Stimulated activated CD4-positive, alpha-beta T cell treated with anti-CD3 and anti-CD28 coated beads, Interleukin-12 subunit alpha, Interleukin-12 subunit beta, amount 100 ng/mL, for 48 hours (primary cell): Measurements from ENCODE around the gene HCFC1R1.
"Not testable (repeated sequence)": the region's sequence is repeated elsewhere in the genome, so short reads cannot be mapped to it uniquely, and the experiment has no call there.

Experiments used
- DNase-seq, 3 donors: peaks; one replicate each; pipeline ENCODE4 v3.0.0-alpha.2; 2020; ENCODE audit warnings: low read depth in 2 of 3, low spot score in 1 of 3

The HCFC1R1 gene

GRCh38 chr16:3057181-3058138, 33.7 kb upstream of the HCFC1R1 start:
- DNase-seq: no peak

- no peak for DNase-seq
These were observed 32.8 kb upstream of the HCFC1R1 start for GRCh38 chr16:3056336-3057180.

- not testable (repeated sequence) for DNase-seq
These were observed 32.0 kb upstream of the HCFC1R1 start for GRCh38 chr16:3055734-3056115.

- DNase-seq: no peak
These were observed 31.4 kb upstream of the HCFC1R1 start for GRCh38 chr16:3054965-3055733.

- not testable (repeated sequence) for DNase-seq
These were observed 29.6 kb upstream of the HCFC1R1 start for GRCh38 chr16:3053330-3053710.

GRCh38 chr16:3052571-3053329, 29.0 kb upstream of the HCFC1R1 start:
- not testable (repeated sequence) for DNase-seq

GRCh38 chr16:3051494-3051893, 27.8 kb upstream of the HCFC1R1 start:
- no peak for DNase-seq

GRCh38 chr16:3051009-3051408, 27.3 kb upstream of the HCFC1R1 start:
- DNase-seq: no peak

- no peak for DNase-seq
These were observed 26.7 kb upstream of the HCFC1R1 start for GRCh38 chr16:3050487-3050886.

DNA sequence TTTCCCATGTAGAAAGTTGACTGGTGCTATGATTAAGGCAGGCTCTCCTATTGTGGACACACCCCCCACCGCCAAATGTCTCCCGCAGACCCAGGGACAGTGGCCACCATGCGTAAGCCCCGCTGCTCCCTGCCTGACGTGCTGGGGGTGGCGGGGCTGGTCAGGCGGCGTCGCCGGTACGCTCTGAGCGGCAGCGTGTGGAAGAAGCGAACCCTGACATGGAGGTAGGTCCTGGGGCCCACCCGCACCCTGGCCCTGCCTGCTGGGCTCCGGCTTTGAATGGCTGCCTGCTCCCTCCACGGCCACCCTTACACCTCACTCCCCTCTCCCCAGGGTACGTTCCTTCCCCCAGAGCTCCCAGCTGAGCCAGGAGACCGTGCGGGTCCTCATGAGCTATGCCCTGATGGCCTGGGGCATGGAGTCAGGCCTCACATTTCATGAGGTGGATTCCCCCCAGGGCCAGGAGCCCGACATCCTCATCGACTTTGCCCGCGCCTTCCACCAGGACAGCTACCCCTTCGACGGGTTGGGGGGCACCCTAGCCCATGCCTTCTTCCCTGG, 26.3 kb upstream of the HCFC1R1 start:
- DNase-seq: no peak

- DNase-seq: no peak
These were observed 23.6 kb upstream of the HCFC1R1 start for GRCh38 chr16:3047387-3047720.

- no peak for DNase-seq
These were observed 23.1 kb upstream of the HCFC1R1 start for GRCh38 chr16:3046641-3047386.

DNA sequence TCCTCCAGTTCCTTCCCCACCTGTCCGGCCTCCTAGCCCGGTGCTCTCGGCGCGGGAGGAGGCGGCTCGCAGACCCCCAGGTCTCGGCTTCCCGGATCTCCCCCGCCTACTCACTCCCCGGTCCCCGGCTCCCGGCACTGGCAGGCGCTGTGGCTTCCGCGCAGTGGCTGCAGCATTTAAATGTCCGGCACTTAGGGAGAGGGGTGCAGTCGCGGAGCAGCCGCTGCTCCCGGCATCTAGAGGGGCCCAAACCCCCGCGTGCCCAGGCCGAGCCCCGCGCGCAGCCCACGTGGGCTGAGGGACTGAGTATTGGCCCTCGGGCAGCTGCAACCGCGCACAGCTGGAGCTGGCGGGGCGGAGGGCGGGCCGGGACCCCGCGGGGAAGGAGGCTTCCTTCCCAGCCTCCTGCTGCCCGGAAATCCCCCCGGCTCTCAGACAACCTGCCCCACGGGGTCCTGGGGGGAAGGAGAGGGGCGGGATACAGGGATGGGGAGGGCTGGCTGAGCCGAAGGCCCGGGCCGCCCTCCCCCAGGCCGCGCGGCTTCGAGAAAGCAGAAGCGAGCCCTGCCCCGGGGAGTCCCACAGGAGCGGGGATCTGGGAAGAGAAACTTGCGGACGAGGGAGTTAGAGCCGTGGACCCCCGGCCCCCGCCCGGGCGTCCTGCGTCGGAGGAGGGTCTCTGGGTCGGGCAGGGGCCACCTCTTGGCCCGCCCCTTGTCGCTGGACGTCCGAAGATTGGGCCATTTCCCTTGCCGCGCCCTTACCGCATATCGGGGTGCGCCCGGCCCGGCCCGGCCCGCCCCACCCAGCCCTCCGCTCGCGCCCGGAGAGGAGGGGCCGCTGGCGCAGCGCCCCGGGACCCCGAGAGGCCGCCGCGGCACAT, 22.3 kb upstream of the HCFC1R1 start, which contains the start of gene MMP25:
TSS of gene MMP25 (plus strand) at position 804 of the 883 bp plus-strand sequence. CDS start 357 bp downstream, outside the sequence.
- no peak for DNase-seq

- no peak for DNase-seq
These were observed 21.0 kb upstream of the HCFC1R1 start for GRCh38 chr16:3044708-3045107.

- no peak for DNase-seq
These were observed 18.6 kb upstream of the HCFC1R1 start for GRCh38 chr16:3042376-3042775.

DNA sequence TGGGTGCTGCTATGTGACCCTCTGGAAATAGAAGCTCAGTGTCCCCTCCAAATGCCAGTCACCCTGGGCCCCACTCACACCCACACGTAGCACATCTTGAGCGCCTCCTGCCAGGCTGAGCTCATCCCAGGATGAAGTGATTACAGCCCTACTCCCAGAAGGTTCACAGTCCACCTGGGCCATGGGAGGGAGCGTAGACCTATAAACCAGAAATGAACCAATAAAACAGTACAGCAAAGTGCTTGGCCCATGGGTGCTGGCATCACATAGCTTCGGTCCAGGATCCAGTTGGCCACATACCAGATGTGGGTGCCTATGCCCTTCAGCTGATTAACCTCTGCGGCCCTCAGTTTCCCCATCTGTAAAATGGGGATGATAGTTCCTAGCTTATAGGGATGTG, 15.2 kb upstream of the HCFC1R1 start:
- no peak for DNase-seq

DNA sequence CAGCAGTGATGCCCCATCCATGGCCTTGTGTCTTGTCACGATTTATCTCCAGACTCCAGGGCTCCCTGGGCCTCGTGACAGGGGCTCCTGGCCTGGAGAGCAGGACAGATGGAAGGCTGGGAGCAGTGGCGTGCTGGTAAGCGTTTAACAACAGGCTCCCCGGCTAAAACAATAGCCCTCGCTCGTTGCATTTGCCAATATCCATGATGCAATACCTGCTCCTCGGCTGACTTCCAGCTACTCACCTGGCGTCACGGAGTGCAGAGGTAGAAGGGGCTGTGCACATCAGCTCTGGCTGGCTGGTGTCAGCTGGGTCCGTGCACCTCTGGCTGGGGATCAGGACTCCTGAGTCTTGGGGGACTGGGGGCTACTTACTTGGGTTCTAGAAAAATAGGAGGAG, 14.5 kb upstream of the HCFC1R1 start:
- no peak for DNase-seq

GRCh38 chr16:3036726-3037315, 13.1 kb upstream of the HCFC1R1 start, which contains the start of gene BICDL2:
Gene BICDL2 (minus strand): TSS chr16:3036944. CDS start chr16:3035496, 1,448 bp downstream.
- no peak for DNase-seq
